Panc1 (cell line): ENCODE measurements around the gene BTBD3.

Experiments used
- CTCF ChIP-seq: fragments of 450-650 bp; IDR thresholded peaks from 2 replicates; pipeline ENCODE4 v1.5.1; 2017; ENCODE audit warnings: mild to moderate bottlenecking
- POLR2AphosphoS5 ChIP-seq: IDR thresholded peaks from 2 replicates; pipeline ENCODE4 v1.6.1; 2012; ENCODE audit warnings: mild to moderate bottlenecking, low read depth, low read length, moderate library complexity
- REST ChIP-seq, 2 experiments: IDR thresholded peaks; 2 replicates each; pipeline ENCODE4 v1.6.1; 2011 to 2012; ENCODE audit warnings: low read depth in 2 of 2, control low read depth in 1 of 2, low read length in 1 of 2, mild to moderate bottlenecking in 1 of 2, moderate library complexity in 1 of 2; ENCODE audit not compliant: insufficient read depth in 1 of 2

- no peak for TF ChIP-seq CTCF
- TF ChIP-seq POLR2AphosphoS5, result no peak
- TF ChIP-seq REST (IDR thresholded peaks at IDR 0.05; ENCODE audit: insufficient read depth in 1 of 2, low read depth in 2 of 2, low read length in 1 of 2), result no peak
Observed at GRCh38 chr20:11891077-11891775, 26.5 kb upstream of the BTBD3 start.
